PC-3 (cell line): ENCODE measurements around the gene PTMS. TPM values are rescaled to one million over a fixed set of nuclear protein-coding genes. Genes with fewer than 3 reads are reported as not detected.

Experiments used
- ATAC-seq: fragments of 200-7000 bp; cut with Tn5 transposase; 2 replicates; pipeline ENCODE4 v1.9.1; 2020; ENCODE audit warnings: mild to moderate bottlenecking, moderate library complexity
- BruUV-seq: library from RNA; stranded (reverse); fragments of 400-500 nt; replicated peaks from 2 replicates; lab custom pipeline; 2021; lab: Mats Ljungman, UMichigan
- CTCF ChIA-PET: fragments of 300-600 bp; sonication (Branson Sonifier 250); formaldehyde crosslinking; loops from one replicate; lab custom pipeline; 2022; ENCODE audit warnings: antibody characterized with exemption; lab: Charles Lee
- POLR2A ChIA-PET: fragments of 300-600 bp; sonication (Branson Sonifier 250); formaldehyde crosslinking; loops from one replicate; lab custom pipeline; 2022; ENCODE audit warnings: antibody characterized with exemption; ENCODE audit not compliant: unreplicated experiment; lab: Charles Lee
- DNase-seq: peaks from one replicate; pipeline ENCODE4 v3.0.0-alpha.2; 2015
- H2AFZ ChIP-seq: fragments of 300-600 bp; sonication (generic); 2 replicates; pipeline ENCODE4 v1.6.0; 2016; ENCODE audit warnings: antibody characterized with exemption, low read length
- H3F3A ChIP-seq: fragments of 300-600 bp; sonication (generic); one replicate; pipeline ENCODE4 v1.6.0; 2017; ENCODE audit warnings: antibody characterized with exemption, low read length, control low read depth, mild to moderate bottlenecking; ENCODE audit not compliant: unreplicated experiment
- H3K27ac ChIP-seq: fragments of 300-600 bp; sonication (generic); 2 replicates; pipeline ENCODE4 v1.5.1; 2016; ENCODE audit warnings: mild to moderate bottlenecking, low read length
- H3K27me3 ChIP-seq: fragments of 300-600 bp; sonication (generic); 2 replicates; pipeline ENCODE4 v1.6.1; 2016; ENCODE audit warnings: low read length, mixed read lengths
- H3K36me3 ChIP-seq: fragments of 300-600 bp; sonication (generic); 2 replicates; pipeline ENCODE4 v1.6.1; 2016; ENCODE audit warnings: low read depth, mixed run types, low read length, mixed read lengths
- H3K4me1 ChIP-seq: fragments of 300-600 bp; sonication (generic); 2 replicates; pipeline ENCODE4 v1.5.1; 2016; ENCODE audit warnings: low read length; ENCODE audit not compliant: insufficient read depth
- H3K4me2 ChIP-seq: fragments of 300-600 bp; sonication (generic); 2 replicates; pipeline ENCODE4 v1.6.0; 2016; ENCODE audit warnings: low read length
- H3K4me3 ChIP-seq: fragments of 300-600 bp; sonication (generic); 2 replicates; pipeline ENCODE4 v1.5.1; 2016; ENCODE audit warnings: mild to moderate bottlenecking, low read length, mixed read lengths
- H3K79me2 ChIP-seq: fragments of 300-600 bp; sonication (generic); 2 replicates; pipeline ENCODE4 v1.6.1; 2017; ENCODE audit warnings: low read length, mixed read lengths
- H3K9ac ChIP-seq: fragments of 300-600 bp; sonication (generic); 2 replicates; pipeline ENCODE4 v1.6.0; 2016; ENCODE audit warnings: mild to moderate bottlenecking, low read length
- H3K9me2 ChIP-seq: fragments of 300-600 bp; sonication (generic); replicated peaks from 2 replicates; pipeline ENCODE4 v1.6.1; 2016; ENCODE audit warnings: mixed run types, low read length, mixed read lengths
- H3K9me3 ChIP-seq: fragments of 300-600 bp; sonication (generic); 2 replicates; pipeline ENCODE4 v1.6.1; 2016; ENCODE audit warnings: low read length, mixed read lengths
- H4K20me1 ChIP-seq: fragments of 300-600 bp; sonication (generic); 2 replicates; pipeline ENCODE4 v1.6.1; 2016; ENCODE audit warnings: low read length, mixed read lengths
- CTCF ChIP-seq: fragments of 300-600 bp; sonication (generic); conservative IDR thresholded peaks from 2 replicates; pipeline ENCODE4 v1.5.1; 2017; ENCODE audit warnings: antibody characterized with exemption, low read depth, mild to moderate bottlenecking, low read length
- EZH2 ChIP-seq: fragments of 300-600 bp; sonication (generic); IDR thresholded peaks from one replicate; pipeline ENCODE4 v1.6.1; 2017; ENCODE audit warnings: antibody characterized with exemption, mild to moderate bottlenecking, low read length; ENCODE audit not compliant: unreplicated experiment
- EZH2phosphoT487 ChIP-seq: fragments of 300-600 bp; sonication (generic); IDR thresholded peaks from 2 replicates; pipeline ENCODE4 v1.6.1; 2018; ENCODE audit warnings: mild to moderate bottlenecking, antibody characterized with exemption, low read length, borderline replicate concordance
- intact Hi-C: fragments of 100-400 bp; cut with micrococcal nuclease; formaldehyde crosslinking; loops from 2 replicates; pipeline ENCODE4 v1.9.0; 2023
- total RNA-seq: library from RNA; depleted of rRNA; stranded (reverse); fragments of >200 nt; gene quantifications from 2 replicates; pipeline ENCODE4 v1.2.3, GENCODE V29; 2014

The PTMS gene
- total RNA-seq, 1 experiment from 2014 or later, result 46.4 TPM

GRCh38 chr12:6757028-6757690 lies 9.0 kb upstream of the PTMS start:
- Histone ChIP-seq H3K27ac (no peak overlapping the region), H2AFZ (no peak overlapping the region), H3K9me3 (no peaks in the 10 kb centered on the region), H3F3A (no peaks in the 10 kb centered on the region), H3K4me3 (no peak overlapping the region), H3K79me2 (peaks cover 8% of the 10 kb centered on the region), H3K9me2 (no peaks in the 10 kb centered on the region), H3K27me3 (no peaks in the 10 kb centered on the region), H3K9ac (no peak overlapping the region), H4K20me1 (no peaks in the 10 kb centered on the region), H3K36me3 (no peaks in the 10 kb centered on the region), H3K4me2 (no peak overlapping the region), H3K4me1 (peaks cover 3% of the 10 kb centered on the region; the same call in 1 of the 2 replicates)
- ChIA-PET CTCF (no interaction called here), POLR2A (no interaction called here)
- intact Hi-C loops, result no loop called here
- no TSS peak for BruUV-seq
- ATAC-seq (no peak), DNase-seq (no peak)
- TF ChIP-seq EZH2 (no peak), CTCF (no peak), EZH2phosphoT487 (no peak)

- Histone ChIP-seq H3K9me3 (no peaks in the 10 kb centered on the region), H3K27ac (no peak overlapping the region), H3K79me2 (no peaks in the 10 kb centered on the region), H3K4me3 (no peak overlapping the region), H3K4me2 (no peak overlapping the region), H3K9ac (no peak overlapping the region), H3K36me3 (no peaks in the 10 kb centered on the region), H2AFZ (no peak overlapping the region), H3K9me2 (no peaks in the 10 kb centered on the region), H3K4me1 (peaks cover 6% of the 10 kb centered on the region; the same call in 1 of the 2 replicates), H4K20me1 (no peaks in the 10 kb centered on the region), H3K27me3 (no peaks in the 10 kb centered on the region), H3F3A (no peaks in the 10 kb centered on the region)
- POLR2A ChIA-PET, result no interaction called here
- TF ChIP-seq EZH2 (no peak), CTCF (no peak), EZH2phosphoT487 (no peak)
- CTCF ChIA-PET, result no interaction called here
- DNase-seq (no peak), ATAC-seq (no peak)
- intact Hi-C loops, result no loop called here
- BruUV-seq, result no TSS peak
Observed at GRCh38 chr12:6758506-6759095, 7.6 kb upstream of the PTMS start.

- no TSS peak for BruUV-seq
- H3K9ac ChIP-seq, result no peak overlapping the region
- H3K9me2 ChIP-seq, result no peaks in the 10 kb centered on the region
- no peaks in the 10 kb centered on the region for H3K9me3 ChIP-seq
- ATAC-seq (no peak), DNase-seq (no peak)
- H3K36me3 ChIP-seq, result no peaks in the 10 kb centered on the region
- no peak overlapping the region for H2AFZ ChIP-seq
- no peaks in the 10 kb centered on the region for H4K20me1 ChIP-seq
- CTCF ChIA-PET, result interaction anchor here (0.5 kb wide), 1 partner anchor 19 kb away, joined by 10 read pairs; no protein-coding TSS in a partner anchor
- POLR2A ChIA-PET, result no interaction called here
- no peak for TF ChIP-seq EZH2phosphoT487
- TF ChIP-seq EZH2, result no peak
- no peak for TF ChIP-seq CTCF
- no peaks in the 10 kb centered on the region for H3F3A ChIP-seq
- peaks cover 12% of the 10 kb centered on the region; the same call in 1 of the 2 replicates for H3K4me1 ChIP-seq
- no peak overlapping the region for H3K4me2 ChIP-seq
- H3K27ac ChIP-seq, result no peak overlapping the region
- H3K27me3 ChIP-seq, result no peaks in the 10 kb centered on the region
- intact Hi-C loops, result no loop called here
- H3K4me3 ChIP-seq, result no peak overlapping the region
- no peaks in the 10 kb centered on the region for H3K79me2 ChIP-seq
Observed at GRCh38 chr12:6759741-6760140, 6.4 kb upstream of the PTMS start.
